ENCODE measurements around the gene MYEOV.

MYEOV gene

DNA sequence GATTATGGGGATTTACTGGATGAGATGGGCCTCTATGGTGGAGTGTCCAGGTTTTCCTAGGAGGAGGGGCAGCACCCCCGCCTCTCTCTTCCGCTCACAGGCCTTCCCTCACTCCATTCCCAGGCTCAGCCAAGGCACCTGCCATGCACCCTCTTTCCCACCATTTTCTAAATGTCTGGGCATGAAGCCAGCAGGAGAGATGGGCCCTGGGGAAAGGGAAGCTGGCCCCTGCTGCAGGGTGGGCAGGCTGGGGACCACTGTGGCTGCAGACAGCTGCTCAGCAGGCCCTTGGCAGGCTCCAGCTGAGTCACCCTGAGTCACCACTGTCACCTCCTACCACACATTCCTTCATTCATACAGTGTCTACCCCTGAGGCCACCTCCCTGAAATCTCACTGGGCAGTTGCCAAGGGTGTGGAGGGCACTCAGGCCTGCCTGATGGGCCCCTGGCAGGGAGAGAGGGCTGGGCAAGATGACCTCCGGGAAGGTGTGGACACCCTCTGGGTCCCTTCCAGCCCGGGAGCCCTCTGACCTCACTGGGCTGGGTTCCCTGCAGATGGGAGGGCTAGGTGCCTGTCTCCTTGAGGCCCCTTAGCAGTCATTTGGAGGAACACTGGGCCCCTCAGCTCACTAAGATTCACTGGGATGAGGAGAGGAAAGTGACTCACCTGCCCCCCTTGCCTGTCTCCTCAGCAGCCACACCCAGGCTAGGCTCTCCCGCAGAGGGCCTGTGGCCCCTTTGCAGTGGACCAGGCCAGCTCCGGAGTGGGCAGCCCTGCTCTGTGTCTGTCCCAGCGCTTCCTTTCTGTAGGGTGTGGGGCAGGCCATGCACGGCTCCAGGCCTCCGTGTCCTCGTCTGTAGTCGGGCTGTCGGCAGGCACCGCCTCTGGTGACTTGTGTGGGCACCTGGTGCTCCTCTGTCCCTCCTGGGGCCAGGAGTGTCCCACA, 7.8 kb downstream of the MYEOV start:
- no peak for DNase-seq (ENCODE audit: low read depth in 2 of 2)

DNA sequence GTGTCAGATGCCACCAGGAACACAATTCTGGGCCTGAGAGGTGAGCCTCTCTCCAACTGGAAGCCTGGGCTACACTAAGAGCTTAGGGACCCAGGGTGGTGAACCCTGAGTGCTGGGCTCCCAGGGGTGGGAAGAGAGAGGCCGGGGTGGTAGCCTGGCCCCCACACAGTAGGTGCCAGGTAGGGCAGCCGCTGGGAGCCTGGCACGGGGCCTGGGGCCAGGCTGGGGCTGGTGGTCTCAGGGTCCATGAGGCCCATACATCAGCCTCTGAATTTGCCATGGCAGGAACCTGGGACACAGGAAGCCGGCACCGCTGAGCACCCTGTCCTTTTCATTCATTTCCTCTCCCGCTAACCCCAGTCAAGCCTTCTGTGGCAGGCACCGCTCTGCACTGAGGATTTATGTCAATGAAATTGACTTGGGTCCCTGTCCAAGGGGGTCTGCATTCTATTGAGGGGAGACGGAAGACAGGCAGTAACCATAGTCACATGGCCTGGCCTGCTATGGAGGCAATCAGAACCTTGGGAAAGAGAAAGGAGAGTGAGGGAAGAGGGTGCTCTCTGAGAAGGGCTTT, 8.6 kb downstream of the MYEOV start:
- no peak for DNase-seq (ENCODE audit: low read depth in 2 of 2)

DNA sequence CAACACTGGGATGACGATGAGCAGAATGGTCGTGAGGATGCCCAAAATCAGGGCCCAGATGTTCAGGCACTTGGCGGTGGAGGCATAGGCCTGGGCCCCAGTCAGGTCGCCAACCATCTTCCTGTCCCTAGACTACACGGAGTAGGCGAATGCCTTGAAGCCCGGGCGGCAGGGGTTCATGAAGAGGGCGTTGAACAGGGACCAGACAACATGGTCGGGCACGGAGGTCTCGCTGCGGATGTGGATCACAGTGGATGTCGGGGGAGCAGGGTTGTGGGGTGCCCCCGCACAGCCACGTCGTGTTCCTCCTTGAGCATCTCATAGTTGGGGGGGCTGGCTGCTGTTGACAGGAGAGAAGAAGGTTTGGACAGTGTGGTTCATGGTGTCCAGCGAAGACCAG, 9.5 kb downstream of the MYEOV start:
- DNase-seq (ENCODE audit: low read depth in 2 of 2) = no peak

DNA sequence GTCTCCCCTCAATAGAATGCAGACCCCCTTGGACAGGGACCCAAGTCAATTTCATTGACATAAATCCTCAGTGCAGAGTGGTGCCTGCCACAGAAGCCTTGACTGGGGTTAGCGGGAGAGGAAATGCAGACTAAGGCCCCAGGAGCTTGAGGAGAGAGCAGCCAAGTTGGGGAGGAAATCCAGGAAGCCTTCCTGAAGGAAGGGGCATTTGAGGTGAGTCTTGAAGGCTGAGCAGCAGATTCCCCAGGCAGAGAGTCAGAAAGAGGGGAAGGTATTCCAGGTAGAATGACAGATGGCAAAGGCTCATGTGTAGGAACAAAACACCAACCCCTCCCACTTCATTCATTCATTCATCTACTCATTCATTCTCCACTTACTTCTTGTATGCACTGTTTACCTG, 10.3 kb downstream of the MYEOV start:
- no peak for DNase-seq (ENCODE audit: low read depth in 2 of 2)

DNA sequence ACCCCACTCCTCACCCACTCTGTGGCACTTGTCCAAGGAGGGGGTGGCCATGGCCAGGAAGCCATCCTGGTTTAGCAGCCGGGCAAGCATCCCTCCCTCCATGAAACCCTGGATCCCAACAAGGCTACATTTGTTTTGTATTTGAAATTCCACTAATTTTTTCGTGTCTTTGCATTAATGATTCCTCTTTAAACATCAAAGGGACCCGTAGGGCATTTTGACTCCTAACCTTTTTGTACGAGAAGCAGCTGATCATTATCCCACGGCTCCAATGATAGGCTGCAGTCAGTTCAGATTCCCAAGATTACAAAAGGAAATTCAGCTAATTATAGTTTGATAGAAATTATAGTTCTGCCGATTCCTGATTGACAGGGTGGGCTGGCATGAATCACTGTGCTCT, 10.7 kb downstream of the MYEOV start:
- no peak for DNase-seq (ENCODE audit: low read depth in 2 of 2)

DNA sequence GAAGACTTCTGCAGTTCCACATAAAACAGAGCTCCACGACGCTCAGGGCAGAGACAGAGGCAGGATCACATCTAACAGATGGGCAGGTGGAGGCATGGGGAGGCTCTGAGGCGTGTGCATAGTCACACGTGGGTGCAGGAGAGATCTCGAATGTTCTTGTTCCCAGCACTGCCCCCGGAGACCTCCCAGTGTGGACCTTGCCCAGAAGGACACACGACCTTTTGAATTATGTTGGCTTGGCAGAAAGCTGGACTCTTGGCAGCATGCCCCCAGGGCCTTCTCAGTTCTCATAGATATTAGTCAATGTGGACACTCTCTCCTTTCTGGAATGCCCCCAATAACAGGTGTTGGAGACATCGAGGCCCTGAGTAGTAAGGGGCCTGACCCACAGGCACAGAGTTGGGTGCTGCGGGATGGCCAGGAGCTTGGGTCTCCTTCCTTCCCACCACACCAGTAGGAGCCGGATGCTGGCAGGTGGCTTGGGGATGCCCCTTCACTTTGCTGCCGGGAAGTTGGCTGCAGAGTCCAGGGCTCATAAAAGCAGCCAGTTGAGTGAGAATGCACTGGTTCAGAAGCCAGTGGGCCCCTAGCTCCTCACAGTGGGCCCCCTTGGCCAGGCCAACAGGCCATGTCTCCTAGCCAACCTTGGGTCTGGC, 12.1 kb downstream of the MYEOV start:
- DNase-seq (ENCODE audit: low read depth in 2 of 2) = no peak

DNA sequence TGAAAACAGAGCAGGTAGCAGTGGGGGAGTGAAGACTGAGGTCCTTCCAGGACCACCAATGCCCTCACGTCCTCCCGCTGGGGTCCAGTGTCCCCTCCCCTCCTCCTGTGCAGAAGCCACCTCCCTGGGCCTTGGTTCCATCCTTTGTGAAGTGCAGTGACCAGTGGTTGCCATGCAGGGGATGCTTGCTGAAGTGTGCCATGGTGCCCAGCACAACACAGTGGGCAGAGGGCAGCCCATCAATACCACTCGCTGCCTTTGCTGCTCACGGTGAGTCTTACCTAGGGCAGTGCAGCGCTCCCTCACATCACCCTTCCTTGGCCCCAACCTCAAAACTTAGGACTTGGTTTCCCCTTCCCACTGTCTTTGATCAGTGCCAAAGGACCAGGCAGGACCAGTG, 12.9 kb downstream of the MYEOV start:
- DNase-seq (ENCODE audit: low read depth in 2 of 2) = no peak

DNA sequence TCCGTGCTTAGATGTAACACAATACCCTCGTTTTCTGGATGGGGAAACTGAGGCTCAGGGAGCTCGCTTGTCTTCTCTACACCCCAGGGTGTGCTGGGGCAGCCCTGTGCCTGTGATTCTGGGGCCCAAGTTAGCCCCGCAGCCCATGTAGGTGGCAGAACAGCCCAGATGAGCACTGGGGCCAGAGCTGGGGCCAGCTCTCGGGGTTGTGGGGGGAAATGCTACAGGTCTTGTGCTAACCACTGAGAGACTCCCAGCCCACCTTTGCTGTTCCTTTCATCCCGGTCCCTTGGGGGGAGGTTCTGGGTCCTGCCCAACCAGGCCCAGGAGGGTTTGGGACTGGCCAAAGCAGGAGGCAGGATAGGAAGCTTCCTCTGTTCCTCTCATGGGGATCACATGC, 13.5 kb downstream of the MYEOV start:
- DNase-seq (ENCODE audit: low read depth in 2 of 2) = no peak

DNA sequence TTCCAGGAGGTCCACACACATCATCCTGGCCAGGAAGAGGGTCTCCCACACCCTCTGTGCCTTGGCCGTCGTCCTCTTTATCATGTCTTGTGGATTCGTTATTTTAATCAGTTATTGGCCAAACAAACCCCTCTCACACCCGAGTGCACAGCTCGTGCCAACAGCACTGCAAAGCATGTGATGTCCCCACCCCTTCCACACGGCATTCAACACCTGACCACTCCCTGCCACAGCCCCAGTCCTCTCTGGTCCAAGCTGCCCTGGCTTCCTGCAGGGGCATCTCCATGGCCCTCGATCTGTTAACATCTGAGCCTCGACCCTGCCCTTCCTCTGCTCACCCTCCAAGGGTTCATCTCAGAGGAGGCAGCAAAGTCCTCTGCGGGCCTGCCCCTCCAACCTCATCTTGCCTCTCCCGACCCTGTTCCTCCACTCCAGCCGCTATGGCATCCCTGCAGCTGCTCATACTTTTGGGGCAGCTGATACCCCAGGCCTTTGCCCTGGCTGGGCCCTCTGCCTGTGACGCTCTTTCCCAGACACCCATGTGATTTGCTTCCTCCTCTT, 14.0 kb downstream of the MYEOV start:
- DNase-seq (ENCODE audit: low read depth in 2 of 2) = no peak

DNA sequence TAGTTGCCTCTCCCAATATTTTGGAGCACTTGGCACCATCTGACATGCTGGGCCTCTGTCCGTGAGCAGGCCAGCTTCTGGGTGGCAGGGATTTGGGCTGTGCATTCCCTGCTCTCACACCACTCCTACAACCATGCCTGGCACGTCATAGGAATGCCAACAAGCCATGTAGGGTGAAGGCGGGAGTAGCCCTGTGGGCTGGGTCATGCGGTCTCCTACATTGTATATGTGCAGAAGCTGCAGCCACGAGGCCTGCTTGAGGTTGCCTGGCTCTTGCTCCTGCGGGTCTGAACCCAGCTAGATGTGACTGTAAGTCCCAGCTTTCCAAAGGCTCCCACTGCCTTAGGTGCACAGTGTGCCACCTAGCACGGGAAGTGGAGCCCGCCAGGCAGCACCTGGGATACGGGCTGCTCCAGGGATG, 14.5 kb downstream of the MYEOV start:
- no peak for DNase-seq (ENCODE audit: low read depth in 2 of 2)

DNA sequence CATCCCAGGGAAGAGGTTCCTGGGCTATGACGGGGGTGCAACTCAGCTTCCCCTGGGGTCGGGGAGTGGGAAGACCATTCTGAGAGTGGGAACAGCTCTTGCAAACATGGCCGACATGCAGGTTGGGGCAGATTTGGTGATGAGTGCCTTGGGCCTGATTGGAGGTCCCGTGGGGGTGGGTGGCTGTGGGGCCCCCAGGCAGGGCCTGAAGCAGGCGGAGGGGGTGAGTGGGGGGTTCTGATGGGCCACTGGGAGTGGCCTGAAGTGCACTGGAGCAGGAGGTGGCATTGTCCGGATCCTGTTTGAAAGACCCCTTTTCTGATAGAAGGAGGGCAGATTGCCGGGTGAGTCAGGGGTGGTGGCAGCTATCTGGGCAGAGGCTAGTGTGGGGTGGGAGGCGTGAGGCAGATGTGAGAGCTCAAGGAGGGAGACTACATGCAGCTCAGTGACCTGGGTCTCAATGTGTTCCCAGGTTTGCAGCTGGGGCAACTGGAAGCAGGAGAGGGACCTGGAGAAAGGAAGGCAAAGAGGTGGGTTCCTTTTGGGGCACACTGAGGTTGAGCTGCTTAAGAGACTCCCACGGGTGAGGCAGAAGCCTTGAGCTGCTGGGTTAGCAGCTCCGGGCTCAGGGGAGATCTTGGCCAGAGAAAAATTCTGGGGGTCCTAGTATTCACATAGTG, 15.1 kb downstream of the MYEOV start:
- no peak for DNase-seq (ENCODE audit: low read depth in 2 of 2)

DNA sequence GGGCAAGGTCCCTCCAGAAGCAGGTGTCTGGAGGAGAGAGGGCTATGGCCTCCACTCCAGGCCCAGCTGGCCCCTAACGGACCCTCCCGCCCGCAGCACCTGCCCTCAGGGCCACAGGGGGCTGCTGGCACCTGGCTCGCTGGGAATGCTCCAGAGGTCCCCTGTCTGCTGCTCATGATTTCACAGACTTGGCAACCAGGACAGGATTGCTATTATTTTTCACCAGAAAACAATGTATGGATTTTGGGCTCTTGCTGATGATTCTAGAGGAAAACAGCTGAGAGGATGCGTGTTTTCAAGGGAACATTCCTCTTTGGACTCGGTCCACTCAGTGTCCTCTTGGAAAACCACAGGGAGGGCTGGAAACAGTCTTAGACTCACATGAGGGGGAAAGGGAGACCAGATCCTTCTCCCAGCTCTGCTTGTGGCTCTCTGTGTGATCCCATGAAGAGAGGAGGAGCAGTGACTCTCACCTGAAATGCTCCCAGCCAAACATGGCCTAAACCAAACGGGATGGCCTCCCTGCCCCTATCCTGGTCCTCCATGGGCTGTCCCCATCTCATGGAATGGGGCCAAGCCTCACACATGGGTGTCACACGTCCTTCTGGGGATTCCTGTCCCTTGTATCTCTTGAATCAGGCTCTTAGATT, 15.8 kb downstream of the MYEOV start:
- no peak for DNase-seq (ENCODE audit: low read depth in 2 of 2)

DNA sequence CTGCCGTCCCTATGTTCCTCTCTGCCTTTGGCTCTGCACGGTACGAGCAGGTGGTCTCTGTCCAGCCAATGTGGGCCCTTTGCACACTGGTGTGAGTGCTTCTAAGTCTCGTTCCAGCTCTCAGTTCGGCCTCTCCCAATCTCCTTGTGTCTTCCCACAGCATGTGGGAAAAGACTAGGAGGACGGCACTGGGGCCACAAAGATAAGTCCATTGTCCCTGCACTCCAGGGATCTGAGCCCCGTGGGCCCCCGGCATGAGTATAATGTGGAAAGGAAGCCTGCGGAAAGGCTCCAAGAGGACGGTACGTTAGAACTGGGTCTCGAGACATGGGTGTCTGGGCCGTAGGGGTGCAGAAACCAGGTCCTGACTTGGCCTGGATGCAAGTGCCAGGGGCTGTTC, 16.4 kb downstream of the MYEOV start:
- no peak for DNase-seq (ENCODE audit: low read depth in 2 of 2)

DNA sequence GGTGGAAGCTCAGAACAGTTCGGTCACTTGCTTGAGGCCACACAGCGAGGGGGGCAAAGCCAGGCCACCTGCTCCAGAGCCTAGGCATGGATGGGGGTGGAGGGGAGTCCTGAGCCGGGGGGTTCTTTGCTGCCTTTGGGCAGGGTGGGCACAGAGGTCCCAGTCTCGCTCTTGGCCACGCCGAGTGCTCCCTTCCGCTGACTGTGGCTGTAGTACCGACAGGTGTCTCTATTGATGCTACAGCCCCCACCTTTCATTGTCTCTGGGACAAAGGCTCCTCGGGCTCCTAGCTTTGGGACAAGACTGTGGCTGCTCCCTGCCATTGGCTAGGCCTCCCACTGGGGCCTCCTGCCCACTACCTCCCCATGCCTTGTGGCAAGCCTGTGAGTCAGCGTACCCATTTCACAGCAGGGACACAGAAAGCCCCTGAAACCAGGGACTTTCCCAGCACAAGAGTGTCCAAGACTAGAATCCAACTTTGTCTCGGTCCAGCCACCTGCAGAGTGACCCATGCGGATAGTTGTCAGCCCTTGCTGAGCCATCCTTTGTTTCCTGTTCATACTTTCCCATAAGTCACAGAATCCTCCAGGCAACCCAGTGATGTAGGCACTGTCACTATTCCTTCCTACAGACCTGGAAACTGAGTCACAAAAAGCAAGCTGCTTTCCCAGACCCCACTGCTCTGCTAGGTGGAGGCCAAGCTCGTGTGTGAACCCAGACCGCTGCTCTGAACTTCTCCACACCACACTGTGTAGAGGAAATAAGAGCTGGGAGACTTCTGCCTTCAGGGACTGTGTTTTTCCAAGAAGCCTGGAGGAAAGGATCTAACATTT, 17.2 kb downstream of the MYEOV start:
- DNase-seq (ENCODE audit: low read depth in 2 of 2) = no peak

DNA sequence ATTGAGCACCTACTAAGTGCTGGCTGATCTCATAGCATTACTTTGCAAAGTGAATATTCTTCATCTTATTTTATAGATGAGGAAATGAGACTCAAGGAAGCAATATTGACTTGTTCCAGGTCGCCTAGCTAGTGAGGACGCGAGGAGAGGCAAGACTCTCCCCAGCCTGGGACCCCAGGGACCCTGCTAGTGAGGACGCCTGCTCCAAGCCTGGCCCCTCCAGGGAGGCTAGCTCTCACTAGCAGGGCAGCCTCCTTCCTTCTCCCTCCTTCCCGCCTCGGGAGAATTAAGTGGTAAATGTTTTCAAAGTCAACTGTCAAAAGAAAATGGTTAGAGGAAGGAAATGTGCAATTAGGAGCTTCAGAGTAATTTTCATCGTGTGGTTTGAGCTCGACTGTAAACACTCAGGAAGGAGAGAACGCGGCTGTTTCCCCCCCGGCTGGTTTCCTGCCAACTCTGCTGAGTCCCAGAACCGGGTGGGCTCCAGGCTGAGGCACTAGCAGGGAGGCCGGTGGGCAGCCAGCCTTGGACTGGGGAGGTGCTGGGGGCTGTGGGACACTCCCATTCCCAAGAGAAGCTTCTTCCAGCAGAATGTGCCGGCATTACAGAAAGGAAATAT, 17.9 kb downstream of the MYEOV start:
- no peak for DNase-seq (ENCODE audit: low read depth in 2 of 2)

DNA sequence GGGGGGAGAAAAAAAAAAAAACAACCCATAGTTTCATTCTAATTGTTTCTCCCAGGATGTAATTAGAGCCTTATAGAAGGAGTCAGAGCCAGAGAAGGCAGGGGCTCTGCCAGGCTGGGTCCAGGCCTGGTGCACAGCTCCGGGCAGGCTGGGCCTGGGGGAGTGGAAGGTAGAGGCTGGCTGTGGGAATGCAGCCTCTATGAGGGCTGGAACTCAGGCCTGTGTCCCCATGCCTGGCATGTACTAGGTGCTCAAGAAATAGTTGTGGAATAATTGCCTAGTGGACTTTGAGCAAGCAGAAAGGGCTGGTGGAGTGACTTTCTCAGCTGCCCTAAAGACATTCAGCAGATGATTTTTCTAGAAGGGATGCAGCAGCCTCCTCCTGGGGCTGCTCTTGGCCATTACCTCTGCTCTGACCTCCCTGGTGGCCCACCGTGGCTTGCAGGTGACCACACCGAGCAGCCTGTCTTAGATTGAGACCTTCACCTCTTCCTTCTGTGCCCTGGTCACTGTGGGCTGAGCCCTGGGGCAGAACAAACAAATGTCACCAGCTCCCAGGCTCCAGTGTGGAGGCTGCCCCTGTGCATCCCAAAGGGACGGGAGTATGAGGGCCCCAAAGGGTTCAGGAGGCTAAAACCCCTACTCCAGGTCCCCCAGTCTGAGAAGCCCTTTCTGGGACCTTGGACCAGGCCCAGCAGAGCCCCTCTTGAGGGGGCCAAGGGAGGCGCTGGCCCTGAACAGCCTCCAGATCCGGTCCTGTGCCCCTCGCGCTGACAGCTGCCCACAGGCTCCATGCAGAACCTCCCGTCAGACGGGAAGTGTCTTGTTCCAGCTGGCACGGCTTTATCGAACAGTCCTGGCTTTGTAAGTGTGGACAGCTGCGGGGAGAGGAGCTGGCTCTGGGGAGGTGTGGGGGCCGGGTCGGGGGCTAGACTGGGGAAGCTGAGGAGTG, 18.8 kb downstream of the MYEOV start:
- no peak for DNase-seq (ENCODE audit: low read depth in 2 of 2)

DNA sequence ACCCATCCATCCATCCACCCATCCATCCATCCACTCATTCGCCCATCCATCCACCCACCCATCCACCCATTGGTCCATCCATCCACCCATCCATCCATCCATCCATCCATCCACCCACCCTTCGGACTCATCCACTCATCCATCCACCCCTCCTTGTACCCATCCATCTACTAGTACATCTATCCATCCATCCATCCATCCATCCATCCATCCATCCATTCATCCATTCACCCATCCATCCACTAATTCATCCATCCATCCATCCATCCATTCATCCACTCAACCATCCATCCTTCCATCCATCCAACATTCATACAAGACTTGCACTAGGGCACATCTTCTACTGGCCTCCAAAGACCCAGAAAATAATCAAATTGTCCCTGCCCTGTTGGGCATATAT, 20.0 kb downstream of the MYEOV start:
- no peak for DNase-seq (ENCODE audit: low read depth in 2 of 2)

DNA sequence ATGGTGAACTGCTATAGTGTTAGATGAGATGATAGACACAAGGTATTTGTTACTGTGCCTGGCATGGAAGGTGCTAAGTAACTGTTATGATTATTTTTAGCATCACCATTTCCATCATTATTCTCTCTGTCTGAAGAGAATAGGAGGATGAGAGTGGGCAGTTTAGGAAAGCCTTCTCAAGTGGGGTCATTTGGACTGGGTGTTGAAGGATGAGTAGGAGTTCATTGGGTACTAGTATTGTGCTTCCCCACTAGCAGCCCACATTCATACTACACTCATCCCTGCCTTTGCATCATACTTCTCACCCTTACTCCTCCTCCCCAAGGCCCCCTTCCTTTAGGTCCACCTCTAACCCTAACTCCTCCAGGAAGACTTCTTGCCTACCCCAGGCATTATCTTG, 20.6 kb downstream of the MYEOV start:
- DNase-seq (ENCODE audit: low read depth in 2 of 2) = no peak

DNA sequence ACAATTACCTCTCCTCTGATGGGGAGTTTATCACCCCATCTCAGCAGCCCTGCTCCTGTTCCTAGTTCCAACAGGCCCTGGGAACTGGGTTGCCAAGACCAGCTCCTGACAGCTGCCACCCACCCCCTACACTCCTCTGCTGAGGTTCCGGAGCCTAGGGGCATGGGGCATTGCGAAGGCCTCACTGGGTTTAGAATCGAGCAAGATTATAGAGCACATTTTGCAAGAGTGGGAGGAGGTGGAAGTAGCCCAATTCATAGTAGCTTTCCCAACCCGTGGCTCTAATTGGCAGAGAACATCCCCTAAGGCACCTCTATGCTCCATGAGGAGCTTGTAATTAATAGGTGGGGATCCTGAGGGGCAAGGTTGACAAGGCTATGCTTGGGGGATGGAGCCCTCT, 23.0 kb downstream of the MYEOV start:
- no peak for DNase-seq (ENCODE audit: low read depth in 2 of 2)
